Suprapubic skin (tissue), 4 donors: ENCODE results near the gene CRTC3. TPM values are rescaled to one million over a fixed set of nuclear protein-coding genes. Genes with fewer than 3 reads are reported as not detected.

ENCODE experiments used
- DNase-seq, 2 donors: peaks; one replicate each; pipeline ENCODE4 v3.0.0-alpha.2; 2019; ENCODE audit warnings: low spot score in 2 of 2
- H3K27ac ChIP-seq: fragments of 200-600 bp; sonication (generic); one replicate; pipeline ENCODE4 v1.5.1; 2019
- H3K27me3 ChIP-seq: fragments of 200-600 bp; sonication (generic); one replicate; pipeline ENCODE4 v1.5.1; 2019
- H3K36me3 ChIP-seq: fragments of 200-600 bp; sonication (generic); one replicate; pipeline ENCODE4 v1.5.1; 2019
- H3K4me1 ChIP-seq: fragments of 200-600 bp; sonication (generic); one replicate; pipeline ENCODE4 v1.5.1; 2019
- H3K4me3 ChIP-seq: fragments of 200-600 bp; sonication (generic); one replicate; pipeline ENCODE4 v1.5.1; 2019; ENCODE audit warnings: mild to moderate bottlenecking
- H3K9me3 ChIP-seq: fragments of 200-600 bp; sonication (generic); one replicate; pipeline ENCODE4 v1.5.1; 2019
- EP300 ChIP-seq: sonication (generic); formaldehyde crosslinking; IDR thresholded peaks from one replicate; pipeline ENCODE4 v1.6.1; 2017; ENCODE audit warnings: antibody characterized with exemption
- POLR2A ChIP-seq, 2 donors: fragments of 450-650 bp; IDR thresholded peaks; one replicate each; pipeline ENCODE4 v1.6.1; 2017; ENCODE audit warnings: antibody characterized with exemption in 2 of 2, mild to moderate bottlenecking in 2 of 2, moderate library complexity in 2 of 2
- POLR2AphosphoS5 ChIP-seq, 3 donors: sonication (generic); formaldehyde crosslinking; IDR thresholded peaks; one replicate each; pipeline ENCODE4 v1.6.1; 2017; ENCODE audit warnings: antibody characterized with exemption in 3 of 3
- WGBS: methylation state at CpG from one replicate; pipeline ENCODE4 v1.1.5; 2018; 5-methylcytosine and 5-hydroxymethylcytosine counted together
- total RNA-seq, 4 donors: library from RNA; depleted of rRNA; stranded (reverse); fragments of >200 nt; gene quantifications; one replicate each; pipeline ENCODE4 v1.1.0, GENCODE V29; 2016
- TF ChIP-seq, protein P1 (sequence below), 2 donors: fragments of 200-600 bp in 1 of 2; fragments of 450-650 bp in 1 of 2; sonication (generic) in 1 of 2; IDR thresholded peaks; one replicate each; pipeline ENCODE4 v1.5.1; 2016 to 2019; ENCODE audit warnings: antibody characterized with exemption in 2 of 2, mild to moderate bottlenecking in 1 of 2, moderate library complexity in 1 of 2

CRTC3 gene
- total RNA-seq, 4 donors from 2014 or later: 23.6 to 50.4 (median 33.4) TPM

DNA sequence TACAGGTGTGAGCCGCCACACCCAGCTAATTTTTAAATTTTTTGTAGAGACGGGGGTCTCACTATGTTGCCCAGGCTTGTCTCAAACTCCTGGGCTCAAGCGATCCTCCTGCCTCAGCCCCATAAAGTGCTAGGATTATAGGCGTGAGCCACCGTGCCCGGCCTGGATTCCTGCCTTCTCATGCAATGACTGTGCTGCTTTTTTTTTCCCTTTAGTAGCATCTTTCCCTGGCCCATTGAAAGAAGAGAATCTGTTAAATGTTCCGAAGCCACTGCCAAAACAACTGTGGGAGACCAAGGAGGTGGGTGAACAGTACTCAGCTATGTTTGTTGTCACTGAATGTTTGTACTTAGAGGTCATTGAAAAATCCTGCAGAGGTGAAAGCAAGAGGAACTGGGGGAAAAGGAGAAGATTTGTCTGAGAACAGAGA lies 88.0 kb downstream of the CRTC3 start:
- Histone ChIP-seq H3K9me3 (no peaks in the 10 kb centered on the region), H3K4me1 (no peaks in the 10 kb centered on the region), H3K36me3 (peaks cover 61% of the 10 kb centered on the region), H3K4me3 (no peak overlapping the region), H3K27me3 (no peaks in the 10 kb centered on the region), H3K27ac (no peak overlapping the region)
- DNase-seq: no peak
- 73% methylated on average over 7 of the region's 7 CpGs for WGBS
- TF ChIP-seq POLR2A (IDR thresholded peaks at IDR 0.05): no peak
- TF ChIP-seq, protein P1, sequence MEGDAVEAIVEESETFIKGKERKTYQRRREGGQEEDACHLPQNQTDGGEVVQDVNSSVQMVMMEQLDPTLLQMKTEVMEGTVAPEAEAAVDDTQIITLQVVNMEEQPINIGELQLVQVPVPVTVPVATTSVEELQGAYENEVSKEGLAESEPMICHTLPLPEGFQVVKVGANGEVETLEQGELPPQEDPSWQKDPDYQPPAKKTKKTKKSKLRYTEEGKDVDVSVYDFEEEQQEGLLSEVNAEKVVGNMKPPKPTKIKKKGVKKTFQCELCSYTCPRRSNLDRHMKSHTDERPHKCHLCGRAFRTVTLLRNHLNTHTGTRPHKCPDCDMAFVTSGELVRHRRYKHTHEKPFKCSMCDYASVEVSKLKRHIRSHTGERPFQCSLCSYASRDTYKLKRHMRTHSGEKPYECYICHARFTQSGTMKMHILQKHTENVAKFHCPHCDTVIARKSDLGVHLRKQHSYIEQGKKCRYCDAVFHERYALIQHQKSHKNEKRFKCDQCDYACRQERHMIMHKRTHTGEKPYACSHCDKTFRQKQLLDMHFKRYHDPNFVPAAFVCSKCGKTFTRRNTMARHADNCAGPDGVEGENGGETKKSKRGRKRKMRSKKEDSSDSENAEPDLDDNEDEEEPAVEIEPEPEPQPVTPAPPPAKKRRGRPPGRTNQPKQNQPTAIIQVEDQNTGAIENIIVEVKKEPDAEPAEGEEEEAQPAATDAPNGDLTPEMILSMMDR (IDR thresholded peaks at IDR 0.05): no peak
- TF ChIP-seq EP300: no peak
- no peak for TF ChIP-seq POLR2AphosphoS5 (IDR thresholded peaks at IDR 0.05)

DNA sequence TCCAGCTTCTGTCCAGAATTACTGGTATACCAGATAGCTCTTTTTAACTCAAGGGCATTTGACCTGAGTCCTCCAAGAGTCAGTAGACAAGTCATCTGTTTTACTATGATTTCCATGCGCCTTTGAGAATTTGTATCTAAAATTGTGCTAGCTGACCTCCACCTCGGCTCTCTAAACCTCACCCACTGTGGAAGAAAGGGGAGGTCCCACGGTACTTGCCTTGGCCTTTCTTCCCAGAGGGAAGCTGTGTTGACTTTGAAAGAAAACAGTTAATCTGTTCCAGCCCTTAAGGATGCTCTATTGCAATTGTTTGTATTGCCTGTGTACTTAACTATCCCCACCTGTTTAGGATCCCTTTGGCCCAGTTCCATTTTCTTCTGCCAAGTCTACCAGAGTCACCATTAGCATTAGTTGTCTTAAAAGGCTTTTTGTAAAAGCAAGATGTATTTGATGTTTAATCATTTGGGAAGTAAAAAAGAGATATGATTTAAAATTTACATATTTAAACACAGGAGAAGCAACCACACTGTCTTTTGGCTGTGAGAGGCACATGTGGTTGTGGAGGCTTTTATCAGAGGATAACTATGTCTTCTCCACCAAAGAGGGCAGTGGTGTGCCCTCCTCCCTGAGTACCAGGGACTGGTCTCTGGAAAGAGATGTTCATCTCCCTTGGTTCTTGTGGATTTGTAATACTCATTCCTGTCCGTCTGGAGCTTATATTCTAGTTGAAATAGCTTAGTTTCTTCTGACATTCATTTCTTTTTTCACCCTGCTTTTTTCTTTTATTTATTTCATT lies 88.8 kb downstream of the CRTC3 start:
- no peaks in the 10 kb centered on the region for H3K4me1 ChIP-seq
- TF ChIP-seq POLR2A (IDR thresholded peaks at IDR 0.05): no peak
- H3K36me3 ChIP-seq: peaks cover 67% of the 10 kb centered on the region
- H3K27me3 ChIP-seq: no peaks in the 10 kb centered on the region
- no peak overlapping the region for H3K27ac ChIP-seq
- H3K4me3 ChIP-seq: no peak overlapping the region
- no peaks in the 10 kb centered on the region for H3K9me3 ChIP-seq
- WGBS: 75% methylated on average over 4 of the region's 4 CpGs
- no peak for DNase-seq

DNA sequence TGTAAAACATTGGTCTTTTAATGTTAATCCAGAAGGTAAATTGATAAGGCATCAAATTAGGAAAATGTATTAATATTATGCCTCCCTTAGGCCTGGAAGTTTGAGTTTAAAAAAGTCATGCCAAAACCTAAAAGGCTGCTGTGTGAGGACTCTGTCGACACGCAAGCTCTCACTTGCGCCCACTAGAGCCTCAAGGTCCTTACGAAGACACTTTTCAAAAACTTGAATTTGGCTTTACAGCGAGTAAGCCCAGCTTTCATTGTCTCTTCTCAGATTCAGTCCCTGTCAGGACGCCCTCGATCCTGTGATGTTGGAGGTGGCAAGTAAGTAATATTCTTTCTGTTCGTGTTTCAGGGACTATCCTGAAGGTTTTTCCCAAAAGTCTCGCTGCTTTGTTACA lies 89.7 kb downstream of the CRTC3 start:
- Histone ChIP-seq H3K36me3 (peaks cover 74% of the 10 kb centered on the region), H3K27ac (no peak overlapping the region), H3K4me3 (no peak overlapping the region), H3K9me3 (no peaks in the 10 kb centered on the region), H3K27me3 (no peaks in the 10 kb centered on the region), H3K4me1 (peaks cover 2% of the 10 kb centered on the region)
- DNase-seq: peak in 1 of 2 donors; percentile 3
- TF ChIP-seq EP300 (no peak), POLR2A (IDR thresholded peaks at IDR 0.05) (no peak), POLR2AphosphoS5 (IDR thresholded peaks at IDR 0.05) (no peak)
- TF ChIP-seq, protein P1 (IDR thresholded peaks at IDR 0.05): no peak
- 88% methylated on average over 9 of the region's 9 CpGs for WGBS

DNA sequence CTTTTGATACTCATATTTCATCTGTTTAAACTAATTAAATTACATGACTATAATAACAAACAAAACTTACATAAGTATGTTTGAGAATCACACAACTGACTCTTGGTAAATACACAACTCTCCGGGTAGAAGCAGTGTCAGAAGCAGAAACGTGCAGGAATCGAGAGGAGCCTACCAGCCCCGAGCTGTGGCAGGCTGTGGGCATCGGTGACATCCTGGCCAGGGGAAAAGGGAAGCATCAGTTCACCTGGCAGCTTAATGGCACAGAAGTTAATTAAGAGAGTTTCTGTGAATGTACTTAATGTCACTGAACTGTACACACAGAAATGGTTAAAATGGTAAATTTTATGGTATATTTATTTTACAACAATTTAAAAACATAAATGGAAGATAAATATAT lies 90.2 kb downstream of the CRTC3 start:
- no peaks in the 10 kb centered on the region for H3K9me3 ChIP-seq
- WGBS: 86% methylated on average over 5 of the region's 5 CpGs
- peak in 1 of 2 donors; percentile 44 for DNase-seq
- H3K4me1 ChIP-seq: peaks cover 4% of the 10 kb centered on the region
- no peaks in the 10 kb centered on the region for H3K27me3 ChIP-seq
- no peak overlapping the region for H3K4me3 ChIP-seq
- TF ChIP-seq, protein P1 (IDR thresholded peaks at IDR 0.05): no peak
- TF ChIP-seq POLR2AphosphoS5 (IDR thresholded peaks at IDR 0.05) (no peak), POLR2A (IDR thresholded peaks at IDR 0.05) (no peak), EP300 (no peak)
- peaks cover 73% of the 10 kb centered on the region for H3K36me3 ChIP-seq
- no peak overlapping the region for H3K27ac ChIP-seq

DNA sequence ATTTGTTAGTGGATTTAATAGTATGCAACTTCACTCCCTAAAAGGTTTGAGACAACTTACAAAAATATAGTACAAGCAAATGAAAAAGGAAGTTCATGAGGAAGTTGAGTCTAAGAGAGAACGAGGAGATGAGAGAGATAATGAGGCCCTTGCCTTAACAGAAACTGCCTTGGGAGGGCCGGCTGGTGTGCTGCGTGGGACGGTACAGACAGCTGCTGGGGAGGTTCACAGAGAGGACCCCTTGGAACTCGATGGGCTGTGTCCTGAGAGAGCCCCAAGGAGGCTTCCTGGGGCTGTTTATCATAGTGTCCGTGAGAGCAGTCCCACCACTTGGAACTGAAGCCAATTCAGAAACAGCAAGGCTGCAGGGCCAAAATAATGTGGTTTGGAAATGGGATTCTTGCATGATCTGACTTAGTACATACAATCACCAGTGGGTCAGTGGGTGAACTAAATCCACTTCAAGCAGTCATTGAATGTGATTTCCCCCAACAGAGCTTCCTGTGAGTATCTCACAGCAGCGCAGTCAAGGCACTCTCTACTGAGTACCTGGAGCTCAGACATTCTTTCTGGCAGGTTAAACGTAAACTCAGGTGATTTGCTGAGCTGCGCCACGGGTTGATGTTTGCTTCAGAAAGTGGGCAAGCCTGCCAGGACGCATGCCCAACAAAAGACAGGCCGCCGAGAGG lies 90.8 kb downstream of the CRTC3 start:
- peaks cover 75% of the 10 kb centered on the region for H3K36me3 ChIP-seq
- H3K4me1 ChIP-seq: peaks cover 4% of the 10 kb centered on the region
- TF ChIP-seq POLR2A (IDR thresholded peaks at IDR 0.05) (no peak), EP300 (no peak), POLR2AphosphoS5 (IDR thresholded peaks at IDR 0.05) (no peak)
- TF ChIP-seq, protein P1 (IDR thresholded peaks at IDR 0.05): no peak
- H3K27me3 ChIP-seq: no peaks in the 10 kb centered on the region
- peak in 1 of 2 donors; percentile 58 for DNase-seq
- H3K4me3 ChIP-seq: no peak overlapping the region
- 82% methylated on average over 13 of the region's 13 CpGs for WGBS
- no peaks in the 10 kb centered on the region for H3K9me3 ChIP-seq
- no peak overlapping the region for H3K27ac ChIP-seq
